SK-N-SH treated with all-trans-retinoic acid at 6 μM for 48 hours (cell line): ENCODE results near the gene ZBTB40.

Experiments used
- CSDC2 ChIP-seq: fragments of 250-450 bp; sonication (Bioruptor Pico); IDR thresholded peaks from 2 replicates; pipeline ENCODE4 v1.5.0; 2020; ENCODE audit warnings: mild to moderate bottlenecking, moderate library complexity
- GLIS3 ChIP-seq: fragments of 250-450 bp; sonication (Bioruptor Pico); IDR thresholded peaks from 2 replicates; pipeline ENCODE4 v1.5.0; 2020; ENCODE audit warnings: mild to moderate bottlenecking, moderate library complexity
- PATZ1 ChIP-seq: fragments of 250-450 bp; sonication (Bioruptor Pico); IDR thresholded peaks from 2 replicates; pipeline ENCODE4 v1.8.0; 2020; ENCODE audit warnings: mild to moderate bottlenecking, moderate library complexity, borderline replicate concordance
- POU6F1 ChIP-seq: fragments of 250-450 bp; sonication (Bioruptor Pico); IDR thresholded peaks from 2 replicates; pipeline ENCODE4 v1.8.0; 2021; ENCODE audit warnings: low read depth, mild to moderate bottlenecking, moderate library complexity, borderline replicate concordance
- PPARA ChIP-seq: fragments of 250-450 bp; sonication (Bioruptor Pico); IDR thresholded peaks from 2 replicates; pipeline ENCODE4 v1.5.0; 2020; ENCODE audit warnings: mild to moderate bottlenecking, borderline replicate concordance
- ZFP3 ChIP-seq: fragments of 250-450 bp; sonication (Bioruptor Pico); IDR thresholded peaks from 2 replicates; pipeline ENCODE4 v1.5.0; 2020; ENCODE audit warnings: mild to moderate bottlenecking, moderate library complexity
- ZNF70 ChIP-seq: fragments of 450-650 bp; formaldehyde crosslinking; IDR thresholded peaks from 2 replicates; pipeline ENCODE4 v1.5.0; 2020; ENCODE audit warnings: mild to moderate bottlenecking, moderate library complexity

- no peak for TF ChIP-seq PPARA (CRISPR knock-in tag)
- no peak for TF ChIP-seq ZFP3
- no peak for TF ChIP-seq GLIS3 (CRISPR knock-in tag)
- TF ChIP-seq CSDC2 (CRISPR knock-in tag) = no peak
- no peak for TF ChIP-seq PATZ1 (CRISPR knock-in tag)
- TF ChIP-seq ZNF70 (CRISPR knock-in tag) = no peak
- TF ChIP-seq POU6F1 (CRISPR knock-in tag) = no peak
Observed at GRCh38 chr1:22449636-22450035, 2.0 kb upstream of the ZBTB40 start.
